NCI-H1092 treated with DMSO at 0.1 percent for 48 hours (cell line): ENCODE measurements around the gene WIPF3.
A peak's percentile ranks its signal among the peaks of the same experiment; 100 is the strongest.

Source experiments
- DNase-seq: peaks from one replicate; lab custom pipeline; 2025; lab: John Stamatoyannopoulos, UW

The WIPF3 gene

GRCh38 chr7:29809533-29810155, 3.3 kb downstream of the WIPF3 start:
- DNase-seq = no peak

GRCh38 chr7:29810297-29810696, 4.0 kb downstream of the WIPF3 start:
- no peak for DNase-seq

DNA sequence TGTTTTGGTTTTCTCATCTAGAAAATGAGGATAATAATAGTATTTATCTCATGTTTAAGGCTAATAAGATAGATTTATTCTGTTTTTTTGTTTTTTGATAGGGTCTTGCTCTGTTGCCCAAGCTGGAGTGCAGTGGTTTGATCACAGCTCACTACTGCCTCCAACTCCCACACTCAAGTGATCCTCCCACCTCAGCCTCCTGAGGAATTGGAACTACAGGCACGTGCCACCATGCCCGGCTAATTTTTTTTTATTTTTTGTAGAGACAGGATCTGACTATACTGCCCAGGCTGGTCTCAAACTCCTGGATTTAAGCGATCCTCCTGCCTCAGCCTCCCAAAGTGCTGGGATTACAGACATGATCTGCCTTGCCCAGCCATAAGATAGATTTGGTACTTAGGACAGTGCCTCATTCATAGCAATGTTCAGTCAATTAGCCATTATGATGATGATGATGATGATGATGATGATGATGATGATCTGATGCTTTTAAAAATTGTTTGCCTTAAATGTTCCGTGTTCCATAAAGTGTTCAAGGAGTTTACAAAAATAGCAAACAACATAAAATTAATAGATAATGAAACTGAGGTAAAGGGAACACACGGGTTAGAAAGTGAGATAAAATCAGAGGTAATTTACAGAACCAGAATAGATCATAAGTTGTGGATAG, 4.6 kb downstream of the WIPF3 start:
- no peak for DNase-seq

DNA sequence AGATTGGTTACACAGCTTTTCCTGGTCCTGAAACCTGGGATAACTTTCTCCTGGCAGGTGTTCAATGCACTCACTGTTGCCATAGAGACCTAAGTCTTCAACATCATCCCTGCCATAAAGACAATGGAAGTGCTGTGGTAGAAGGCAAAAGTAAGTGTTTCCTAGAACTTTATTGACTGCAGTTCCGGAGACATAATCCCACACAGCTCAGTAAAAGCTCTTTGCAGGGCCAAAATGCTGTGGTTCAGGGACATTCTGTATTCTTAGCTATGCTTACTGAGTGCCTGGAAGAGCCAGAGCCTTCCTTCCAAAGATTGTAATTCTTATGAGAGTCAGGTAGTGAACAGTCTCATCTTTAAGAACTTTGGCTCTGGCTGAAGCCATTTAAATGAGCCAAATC, 5.3 kb downstream of the WIPF3 start:
- no peak for DNase-seq

DNA sequence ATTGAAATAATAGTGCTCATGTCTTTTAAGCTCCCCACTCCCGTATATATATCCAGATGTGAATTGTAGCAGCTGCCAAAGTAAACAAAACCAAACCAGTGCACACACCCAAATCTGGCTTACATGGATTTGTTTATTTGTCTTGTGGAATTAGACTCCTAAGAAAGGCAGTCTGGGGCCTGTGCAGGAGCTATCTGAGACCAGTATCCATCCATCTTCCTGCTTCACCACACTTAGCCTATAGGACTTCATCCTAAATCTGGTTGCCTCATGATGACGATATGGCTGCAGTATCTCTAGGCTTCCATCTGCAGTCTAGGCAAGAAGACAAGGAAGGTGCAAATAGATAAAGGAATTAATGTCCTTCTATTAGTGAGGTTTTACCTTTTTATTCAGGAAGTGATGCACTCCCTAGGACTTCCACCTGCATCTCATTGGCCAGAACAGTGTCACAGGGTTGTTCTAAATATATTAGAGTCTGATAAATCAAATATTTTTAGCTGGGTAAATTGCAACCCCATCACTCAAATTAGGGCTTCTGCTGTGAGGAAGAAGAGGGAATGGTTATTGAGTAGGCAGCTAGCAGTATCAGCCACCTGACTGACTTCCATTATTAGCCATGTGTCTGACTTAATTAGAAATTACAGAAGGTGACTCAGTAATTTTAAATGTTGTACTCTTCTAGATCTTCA, 6.0 kb downstream of the WIPF3 start:
- DNase-seq = no peak

- DNase-seq = no peak
Observed at GRCh38 chr7:29815181-29816105, 9.1 kb downstream of the WIPF3 start.

DNA sequence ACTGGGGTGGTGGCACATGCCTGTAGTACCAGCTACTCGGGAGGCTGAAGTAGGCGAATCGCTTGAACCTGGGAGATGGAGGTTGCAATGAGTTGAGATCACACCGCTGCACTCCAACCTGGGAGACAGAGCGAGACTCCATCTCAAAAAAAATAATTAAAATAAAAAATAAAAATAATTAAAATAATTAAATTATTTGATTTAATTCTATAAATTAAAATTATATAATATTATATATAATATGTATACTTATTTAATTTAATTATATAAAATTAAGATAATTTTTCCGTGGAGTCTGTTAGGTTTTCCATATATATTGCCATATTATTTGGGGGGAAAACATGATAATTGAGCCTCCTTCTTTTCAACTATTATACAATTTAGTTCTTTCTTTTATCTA, 12.0 kb downstream of the WIPF3 start:
- DNase-seq = no peak

DNA sequence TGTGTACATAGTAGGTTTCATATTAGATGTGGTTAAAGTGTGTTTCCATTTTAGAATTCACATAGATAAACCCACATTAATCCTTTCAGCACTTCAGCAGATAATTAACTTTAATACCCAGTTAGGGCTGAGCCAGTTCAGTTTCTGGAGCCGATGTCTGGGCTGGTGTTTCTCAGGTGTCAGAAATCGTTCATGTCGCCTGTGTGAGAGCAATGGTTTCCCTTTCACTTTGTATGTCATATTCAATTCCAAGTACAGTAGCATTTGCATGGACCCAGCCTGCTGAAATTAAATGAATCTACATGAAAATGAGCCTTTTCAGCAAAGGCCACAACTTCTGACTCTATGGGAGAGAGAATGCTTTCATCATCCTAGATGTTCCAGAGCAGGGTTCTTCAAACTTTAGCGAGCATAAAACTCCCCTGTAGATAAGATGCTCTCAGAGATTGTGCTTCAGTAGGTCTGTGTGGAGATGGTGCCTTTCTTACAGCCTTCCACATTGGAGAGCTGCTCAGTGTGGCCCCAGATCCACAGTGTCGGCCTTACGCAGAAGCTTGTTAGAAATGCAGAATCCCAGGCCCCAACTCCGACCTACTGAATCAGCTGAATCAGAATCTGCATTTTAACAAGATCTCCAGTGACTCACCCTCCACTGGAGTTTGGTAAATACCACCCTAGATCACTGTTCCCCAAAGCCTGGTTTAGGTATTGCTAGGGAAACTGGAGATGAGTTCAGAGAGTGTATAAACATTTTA, 19.6 kb downstream of the WIPF3 start:
- no peak for DNase-seq

DNA sequence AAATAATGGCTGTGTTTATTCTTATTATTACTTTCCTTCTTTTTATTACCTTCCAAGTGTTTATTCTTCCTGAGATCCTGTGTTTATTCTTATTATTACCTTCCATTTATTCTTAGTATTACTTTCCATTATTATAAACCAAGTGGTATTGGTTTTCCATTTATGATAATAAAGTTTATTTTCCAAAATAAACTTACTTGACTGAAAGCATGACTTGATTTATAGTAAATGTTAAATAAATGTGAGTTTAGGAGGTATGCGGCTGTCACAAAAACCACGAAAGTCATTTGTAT, 20.2 kb downstream of the WIPF3 start:
- DNase-seq = no peak

DNA sequence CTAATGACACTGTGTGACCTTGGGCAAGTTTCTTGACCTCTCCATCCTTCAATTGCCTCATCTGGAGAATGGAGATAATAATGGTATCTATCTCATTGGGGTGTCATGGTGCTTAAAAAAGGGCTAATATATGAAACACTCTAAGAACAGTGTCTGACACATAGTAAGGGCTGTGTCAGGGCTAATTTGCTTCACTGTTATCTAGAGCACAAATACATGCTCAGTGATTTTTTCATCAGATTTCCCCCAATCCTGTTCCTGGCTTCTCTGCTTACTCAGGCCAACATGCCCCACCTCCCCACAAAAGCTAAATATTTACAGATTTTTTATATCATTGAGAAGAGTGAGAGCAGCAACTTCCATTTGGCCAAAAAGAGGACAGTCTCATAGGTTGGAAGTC, 20.6 kb downstream of the WIPF3 start:
- DNase-seq = no peak

DNA sequence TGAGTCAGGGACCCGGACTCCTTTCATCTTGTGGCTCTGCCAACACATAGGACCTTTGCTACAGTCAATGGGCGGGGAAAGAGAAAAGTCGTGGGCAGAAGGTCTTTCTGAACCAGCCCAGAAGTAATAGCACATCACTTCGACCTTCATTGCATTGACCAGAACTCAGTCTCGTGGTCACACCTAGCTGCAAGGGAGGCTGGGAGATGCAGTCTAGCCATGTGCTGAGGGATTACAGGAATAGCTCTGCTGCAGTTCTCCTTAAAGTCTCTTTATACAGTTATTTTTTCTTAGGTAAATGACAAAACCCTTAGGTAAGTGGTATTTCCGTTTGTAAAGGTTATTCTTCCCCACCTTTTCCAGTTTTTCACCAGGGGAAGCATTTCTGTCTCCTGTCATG, 25.4 kb downstream of the WIPF3 start:
- DNase-seq = no peak

- DNase-seq = no peak
Observed at GRCh38 chr7:29833929-29834328, 27.6 kb downstream of the WIPF3 start.

- no peak for DNase-seq
Observed at GRCh38 chr7:29835718-29836117, 29.4 kb downstream of the WIPF3 start.

DNA sequence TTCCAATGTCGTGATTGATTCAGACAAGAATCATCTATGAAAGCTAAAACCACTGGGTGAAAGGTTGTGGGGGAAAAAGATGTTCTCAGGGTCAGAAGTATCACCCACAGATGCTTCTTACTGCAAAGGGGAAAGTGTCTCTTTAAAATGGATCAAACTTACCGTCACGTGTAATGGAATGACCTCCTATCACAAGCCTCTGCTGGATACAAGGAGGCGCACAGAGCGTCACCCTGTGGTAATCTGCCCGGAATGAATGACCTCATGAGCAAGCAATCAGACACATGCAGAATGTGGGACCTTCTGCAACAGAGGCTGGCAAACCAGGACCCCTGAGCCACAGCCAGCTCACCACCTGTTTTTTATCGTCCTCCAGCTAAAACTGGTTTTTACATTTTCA, 33.0 kb downstream of the WIPF3 start:
- no peak for DNase-seq

GRCh38 chr7:29839921-29840320, 33.6 kb downstream of the WIPF3 start:
- no peak for DNase-seq

DNA sequence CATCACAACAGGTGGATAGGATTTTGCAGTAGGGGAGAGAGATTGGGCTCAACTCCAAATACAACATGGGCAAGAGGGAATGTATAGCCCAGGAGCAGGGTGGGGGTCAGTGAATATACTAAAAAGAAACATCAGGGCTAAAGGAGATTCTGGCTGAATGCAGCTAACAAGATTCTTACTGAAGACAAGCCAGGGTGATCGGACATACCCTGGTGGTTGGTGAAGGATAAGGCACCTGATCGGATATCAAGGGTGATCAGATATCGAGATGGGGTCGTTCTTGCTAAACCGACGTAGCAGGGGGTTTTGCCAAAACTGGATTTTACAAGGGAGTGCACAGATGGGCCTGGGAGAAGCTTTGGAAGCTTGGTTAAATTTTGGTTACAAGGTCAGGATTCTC, 34.4 kb downstream of the WIPF3 start:
- no peak for DNase-seq

GRCh38 chr7:29841926-29842701, 35.8 kb downstream of the WIPF3 start:
- DNase-seq = no peak

GRCh38 chr7:29843093-29843492, 36.8 kb downstream of the WIPF3 start:
- DNase-seq = peak; percentile 65

- DNase-seq = no peak
Observed at GRCh38 chr7:29843726-29844125, 37.4 kb downstream of the WIPF3 start.

DNA sequence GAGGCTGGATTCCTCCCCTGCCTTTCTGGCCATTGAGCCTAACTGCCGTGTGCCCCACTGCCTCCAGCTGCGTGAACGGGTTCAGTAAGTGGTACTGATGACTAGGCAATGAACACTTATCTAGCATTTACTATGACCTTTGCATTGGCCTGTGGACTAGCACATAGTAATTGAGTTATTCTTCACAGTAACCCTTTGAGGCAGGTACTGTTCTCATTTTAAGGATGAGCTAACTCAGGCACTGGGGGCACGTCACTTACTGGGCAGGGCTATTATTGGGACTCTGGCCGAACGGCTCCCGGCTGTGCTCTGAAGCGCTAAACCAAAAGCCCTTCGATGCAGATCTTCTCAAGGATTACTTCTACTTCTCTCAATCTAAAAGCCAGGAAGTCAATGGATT, 38.3 kb downstream of the WIPF3 start:
- no peak for DNase-seq

DNA sequence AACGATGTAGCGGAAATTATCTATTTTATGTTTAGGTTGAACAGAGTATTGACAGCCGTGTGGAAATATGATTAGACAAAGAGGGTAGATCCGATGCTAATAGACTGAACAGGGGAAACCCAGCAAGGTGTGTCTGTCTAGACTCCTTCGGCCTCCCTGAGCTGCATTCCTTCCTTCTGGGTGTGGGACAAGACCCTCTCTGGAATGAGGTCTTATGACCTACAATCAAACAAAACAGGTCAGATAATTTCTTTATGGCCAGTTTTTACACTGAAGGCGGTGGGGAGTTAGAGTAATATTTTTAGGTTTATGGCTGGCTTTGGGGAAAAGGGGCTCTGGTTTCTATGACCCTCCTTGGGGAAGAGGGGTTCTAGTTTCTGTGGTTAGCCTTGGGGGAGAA, 41.2 kb downstream of the WIPF3 start:
- no peak for DNase-seq
